ENCODE data around the gene DGKB.

GRCh38 chr7:14446219-14446618, 456.3 kb downstream of the DGKB start:
- TF ChIP-seq POLR2AphosphoS5 (IDR thresholded peaks at IDR 0.05; ENCODE audit: low read depth) (no peak), CTCF (IDR thresholded peaks at IDR 0.05; ENCODE audit: insufficient read depth, low read length) (no peak)
